ENCODE data around the gene KRT3. TPM values are rescaled to one million over a fixed set of nuclear protein-coding genes. Genes with fewer than 3 reads are reported as not detected.

Gene KRT3
- total RNA-seq, 1 experiment from 2014 or later, result not detected

- CTCF ChIA-PET, result no interaction called here
- no TSS peak for BruUV-seq (replicated peaks)
- intact Hi-C loops (cut with micrococcal nuclease; ENCODE audit: unreplicated experiment), result no loop called here
- Histone ChIP-seq H3K36me3 (ENCODE audit: insufficient read depth, low read length, poor library complexity, severe bottlenecking) (no peaks in the 10 kb centered on the region), H3K9me3 (ENCODE audit: low read depth, low read length, poor library complexity, severe bottlenecking) (no peaks in the 10 kb centered on the region), H3K27me3 (replicated peaks; ENCODE audit: insufficient read depth, low read depth, low read length, poor library complexity) (no peaks in the 10 kb centered on the region), H3K27ac (ENCODE audit: low read depth, low read length, poor library complexity, severe bottlenecking) (no peak overlapping the region), H3K4me1 (ENCODE audit: insufficient read depth, low read length, poor library complexity, severe bottlenecking) (no peaks in the 10 kb centered on the region), H3K4me3 (ENCODE audit: low read depth, low read length, poor library complexity, severe bottlenecking) (no peak overlapping the region)
- POLR2A ChIA-PET (ENCODE audit: low non-redundant PET), result no interaction called here
- TF ChIP-seq EZH2 (IDR thresholded peaks at IDR 0.05; ENCODE audit: borderline replicate concordance, low read depth, low read length, poor library complexity, severe bottlenecking), result no peak
- TF ChIP-seq CTCF (conservative IDR thresholded peaks at IDR 0.05; ENCODE audit: low read depth, low read length), result no peak
- DNase-seq (ENCODE audit: low spot score), result no peak
Measured at GRCh38 chr12:52834727-52835001, 38.7 kb upstream of the KRT3 start.

- no peaks in the 10 kb centered on the region for H3K9me3 ChIP-seq (ENCODE audit: low read depth, low read length, poor library complexity, severe bottlenecking)
- H3K4me1 ChIP-seq (ENCODE audit: insufficient read depth, low read length, poor library complexity, severe bottlenecking), result no peaks in the 10 kb centered on the region
- intact Hi-C loops (cut with micrococcal nuclease; ENCODE audit: unreplicated experiment), result no loop called here
- CTCF ChIA-PET, result interaction anchor here (0.5 kb wide), 1 partner anchor 140 kb away, joined by 3 read pairs; no protein-coding TSS in a partner anchor
- no TSS peak for BruUV-seq (replicated peaks)
- no peak for DNase-seq (ENCODE audit: low spot score)
- no peak within 1 kb of the TSS for H3K27ac ChIP-seq (ENCODE audit: low read depth, low read length, poor library complexity, severe bottlenecking)
- POLR2A ChIA-PET (ENCODE audit: low non-redundant PET), result no interaction called here
- H3K36me3 ChIP-seq (ENCODE audit: insufficient read depth, low read length, poor library complexity, severe bottlenecking), result no peaks in the 10 kb centered on the region
- TF ChIP-seq EZH2 (IDR thresholded peaks at IDR 0.05; ENCODE audit: borderline replicate concordance, low read depth, low read length, poor library complexity, severe bottlenecking) (no peak), CTCF (conservative IDR thresholded peaks at IDR 0.05; ENCODE audit: low read depth, low read length) (no peak)
- no peaks in the 10 kb centered on the region for H3K27me3 ChIP-seq (replicated peaks; ENCODE audit: insufficient read depth, low read depth, low read length, poor library complexity)
- no peak within 1 kb of the TSS for H3K4me3 ChIP-seq (ENCODE audit: low read depth, low read length, poor library complexity, severe bottlenecking)
Measured at GRCh38 chr12:52833922-52834726, 38.2 kb upstream of the KRT3 start, which contains the start of gene KRT79. Gene KRT79, minus strand, starts transcription at chr12:52834311. Its CDS starts 51 bp downstream, at chr12:52834260.

- no TSS peak for BruUV-seq (replicated peaks)
- TF ChIP-seq EZH2 (IDR thresholded peaks at IDR 0.05; ENCODE audit: borderline replicate concordance, low read depth, low read length, poor library complexity, severe bottlenecking), result no peak
- no peak for TF ChIP-seq CTCF (conservative IDR thresholded peaks at IDR 0.05; ENCODE audit: low read depth, low read length)
- intact Hi-C loops (cut with micrococcal nuclease; ENCODE audit: unreplicated experiment), result no loop called here
- POLR2A ChIA-PET (ENCODE audit: low non-redundant PET), result no interaction called here
- CTCF ChIA-PET, result interaction anchor here (0.5 kb wide), 1 partner anchor 141 kb away, joined by 3 read pairs; no protein-coding TSS in a partner anchor
- no peak overlapping the region for H3K27ac ChIP-seq (ENCODE audit: low read depth, low read length, poor library complexity, severe bottlenecking)
- no peaks in the 10 kb centered on the region for H3K4me1 ChIP-seq (ENCODE audit: insufficient read depth, low read length, poor library complexity, severe bottlenecking)
- no peaks in the 10 kb centered on the region for H3K36me3 ChIP-seq (ENCODE audit: insufficient read depth, low read length, poor library complexity, severe bottlenecking)
- DNase-seq (ENCODE audit: low spot score), result no peak
- no peaks in the 10 kb centered on the region for H3K27me3 ChIP-seq (replicated peaks; ENCODE audit: insufficient read depth, low read depth, low read length, poor library complexity)
- no peak overlapping the region for H3K4me3 ChIP-seq (ENCODE audit: low read depth, low read length, poor library complexity, severe bottlenecking)
- no peaks in the 10 kb centered on the region for H3K9me3 ChIP-seq (ENCODE audit: low read depth, low read length, poor library complexity, severe bottlenecking)
Measured at GRCh38 chr12:52832985-52833905, 37.3 kb upstream of the KRT3 start.
